ENCODE measurements around the gene MAST2. TPM values are rescaled to one million over a fixed set of nuclear protein-coding genes. Genes with fewer than 3 reads are reported as not detected.

MAST2 gene
- total RNA-seq, 1 donor from 2014 or later, result 12.6 TPM

DNA sequence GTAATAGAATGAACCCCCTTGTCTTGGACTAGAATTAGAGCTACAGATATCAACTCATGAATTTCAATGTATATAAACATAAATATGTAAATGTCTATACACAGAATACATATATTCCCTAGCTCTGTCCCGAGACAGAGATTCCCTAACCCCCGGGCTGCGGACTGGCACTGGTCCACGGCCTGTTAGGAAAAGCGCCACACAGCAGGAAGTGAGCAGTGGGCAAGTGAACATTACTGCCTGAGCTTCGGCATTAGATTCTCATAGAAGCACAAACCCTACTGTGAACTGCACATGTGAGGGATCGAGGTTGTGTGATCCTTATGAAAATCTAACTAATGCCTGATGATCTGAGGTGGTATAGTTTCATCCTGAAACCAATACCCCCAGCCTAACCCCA, 277.8 kb downstream of the MAST2 start:
- no peak for FAIRE-seq

DNA sequence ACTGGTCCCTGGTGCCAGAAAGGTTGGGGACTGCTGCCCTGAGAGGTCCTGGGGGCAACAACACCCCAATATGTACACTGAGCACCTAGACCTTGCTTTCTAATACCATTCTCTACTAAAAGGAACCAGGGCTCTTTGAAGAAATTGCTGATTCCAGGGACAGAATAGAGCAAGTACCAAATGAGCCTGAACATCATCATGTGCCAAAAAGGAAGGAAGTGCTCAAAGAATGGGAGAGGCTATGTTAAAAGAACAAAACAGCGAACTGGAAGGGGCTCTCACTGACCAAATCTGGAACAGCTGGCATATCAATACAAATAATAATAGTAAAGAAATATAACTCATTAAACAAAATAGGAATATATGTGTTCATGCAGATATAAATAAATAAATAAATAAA, 278.2 kb downstream of the MAST2 start:
- no peaks in the 10 kb centered on the region for H3K27me3 ChIP-seq (ENCODE audit: control insufficient read depth, insufficient read depth, low read length)
- FAIRE-seq (no peak), DNase-seq (ENCODE audit: low read depth) (no peak)
- TF ChIP-seq, protein P1, sequence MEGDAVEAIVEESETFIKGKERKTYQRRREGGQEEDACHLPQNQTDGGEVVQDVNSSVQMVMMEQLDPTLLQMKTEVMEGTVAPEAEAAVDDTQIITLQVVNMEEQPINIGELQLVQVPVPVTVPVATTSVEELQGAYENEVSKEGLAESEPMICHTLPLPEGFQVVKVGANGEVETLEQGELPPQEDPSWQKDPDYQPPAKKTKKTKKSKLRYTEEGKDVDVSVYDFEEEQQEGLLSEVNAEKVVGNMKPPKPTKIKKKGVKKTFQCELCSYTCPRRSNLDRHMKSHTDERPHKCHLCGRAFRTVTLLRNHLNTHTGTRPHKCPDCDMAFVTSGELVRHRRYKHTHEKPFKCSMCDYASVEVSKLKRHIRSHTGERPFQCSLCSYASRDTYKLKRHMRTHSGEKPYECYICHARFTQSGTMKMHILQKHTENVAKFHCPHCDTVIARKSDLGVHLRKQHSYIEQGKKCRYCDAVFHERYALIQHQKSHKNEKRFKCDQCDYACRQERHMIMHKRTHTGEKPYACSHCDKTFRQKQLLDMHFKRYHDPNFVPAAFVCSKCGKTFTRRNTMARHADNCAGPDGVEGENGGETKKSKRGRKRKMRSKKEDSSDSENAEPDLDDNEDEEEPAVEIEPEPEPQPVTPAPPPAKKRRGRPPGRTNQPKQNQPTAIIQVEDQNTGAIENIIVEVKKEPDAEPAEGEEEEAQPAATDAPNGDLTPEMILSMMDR (IDR thresholded peaks at IDR 0.05; ENCODE audit: insufficient read depth, low read length, severe bottlenecking), result no peak
- no peak overlapping the region for H3K4me3 ChIP-seq (ENCODE audit: low read depth, low read length)
- no peaks in the 10 kb centered on the region for H3K36me3 ChIP-seq (ENCODE audit: control insufficient read depth, insufficient read depth, low read length)

More for the DNA sequence above, 277.8 kb downstream of the MAST2 start:
- TF ChIP-seq, protein P1 (IDR thresholded peaks at IDR 0.05; ENCODE audit: insufficient read depth, low read length, severe bottlenecking), result no peak
- Histone ChIP-seq H3K27me3 (ENCODE audit: control insufficient read depth, insufficient read depth, low read length) (no peaks in the 10 kb centered on the region), H3K36me3 (ENCODE audit: control insufficient read depth, insufficient read depth, low read length) (no peaks in the 10 kb centered on the region), H3K4me3 (ENCODE audit: low read depth, low read length) (no peak overlapping the region)
- no peak for DNase-seq (ENCODE audit: low read depth)

DNA sequence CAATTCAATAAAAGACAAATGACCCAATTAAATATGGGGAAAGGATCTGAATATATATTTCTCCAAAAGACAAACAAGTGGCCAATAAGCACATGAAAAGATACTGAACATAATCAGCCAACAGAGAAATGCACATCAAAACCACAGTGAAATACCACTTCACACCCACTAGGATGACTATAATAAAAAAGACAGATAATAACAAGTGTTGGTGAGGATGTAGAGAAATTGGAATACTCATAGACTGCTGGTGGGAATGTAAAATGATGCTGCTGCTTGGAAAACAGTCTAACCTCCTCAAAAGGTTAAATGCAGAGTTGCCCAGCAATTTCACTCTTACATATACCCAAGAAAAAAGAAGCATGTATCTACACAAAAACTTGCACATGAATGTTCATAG, 280.2 kb downstream of the MAST2 start:
- Histone ChIP-seq H3K27me3 (ENCODE audit: control insufficient read depth, insufficient read depth, low read length) (no peaks in the 10 kb centered on the region), H3K36me3 (ENCODE audit: control insufficient read depth, insufficient read depth, low read length) (no peaks in the 10 kb centered on the region), H3K4me3 (ENCODE audit: low read depth, low read length) (no peak overlapping the region)
- TF ChIP-seq, protein P1 (IDR thresholded peaks at IDR 0.05; ENCODE audit: insufficient read depth, low read length, severe bottlenecking), result no peak
- no peak for FAIRE-seq
- no peak for DNase-seq (ENCODE audit: low read depth)

DNA sequence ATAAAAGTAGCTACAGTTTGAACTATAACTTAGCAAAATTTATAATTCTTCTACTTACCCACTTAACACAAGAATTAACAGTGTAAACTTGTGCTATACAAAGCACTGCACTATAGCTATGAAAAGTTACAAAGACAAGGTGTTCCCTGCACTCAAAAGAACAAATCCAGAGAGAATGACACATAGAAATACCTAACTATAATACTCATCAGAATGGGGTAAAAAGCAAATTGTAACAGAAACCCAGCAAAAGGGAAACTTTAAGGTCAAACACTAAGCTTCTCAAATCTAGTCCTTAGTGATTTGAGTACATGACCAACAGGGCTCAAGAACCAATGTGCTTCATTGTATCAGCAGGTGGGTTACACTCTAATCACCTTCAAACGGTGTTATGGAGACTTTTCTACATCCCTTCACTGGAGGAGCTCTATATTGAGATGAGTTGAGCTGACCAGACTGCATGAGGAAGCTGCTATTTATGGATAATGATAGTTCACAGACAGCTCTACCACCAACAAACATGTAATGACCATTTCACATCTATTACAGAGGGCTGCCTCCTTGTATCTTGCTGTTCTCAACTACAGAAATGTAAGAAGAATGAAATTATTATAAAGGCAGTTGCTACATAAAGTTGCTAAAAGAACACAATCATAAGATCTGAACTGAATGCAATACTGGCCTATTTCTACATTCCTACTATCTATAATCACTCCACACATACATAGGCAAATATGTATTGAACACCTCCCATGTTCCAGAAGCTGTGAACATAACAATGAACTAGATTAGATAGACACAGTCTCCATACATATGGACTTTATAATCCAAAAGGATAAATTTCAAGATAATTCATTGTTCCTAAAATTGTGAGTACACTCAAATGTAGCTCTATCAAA, 281.4 kb downstream of the MAST2 start:
- TF ChIP-seq, protein P1 (IDR thresholded peaks at IDR 0.05; ENCODE audit: insufficient read depth, low read length, severe bottlenecking), result no peak
- H3K27me3 ChIP-seq (ENCODE audit: control insufficient read depth, insufficient read depth, low read length), result no peaks in the 10 kb centered on the region
- H3K4me3 ChIP-seq (ENCODE audit: low read depth, low read length), result no peak overlapping the region
- FAIRE-seq (no peak), DNase-seq (ENCODE audit: low read depth) (peak; percentile 73)
- no peaks in the 10 kb centered on the region for H3K36me3 ChIP-seq (ENCODE audit: control insufficient read depth, insufficient read depth, low read length)

Other genes with a start within 250 kb of the MAST2 start
- gene NASP, start 219.6 kb upstream of the MAST2 start, total RNA-seq, result 16.6 and 28.3 TPM in 2 replicates
- gene CCDC17, start 179.6 kb upstream of the MAST2 start, total RNA-seq, result 0.79 and 1.7 TPM in 2 replicates
- gene GPBP1L1, start 117.1 kb upstream of the MAST2 start, total RNA-seq, result 140 and 147 TPM in 2 replicates
- 8.2 and 10.1 TPM in 2 replicates for gene TMEM69, start 115.4 kb upstream of the MAST2 start, total RNA-seq
- gene IPP, start 53.0 kb upstream of the MAST2 start, total RNA-seq, result 9.7 and 13.7 TPM in 2 replicates

Data from bronchial epithelial cell (primary cell).